SJCRH30 (cell line): Measurements from ENCODE around the gene ALAS1. TPM values are rescaled to one million over a fixed set of nuclear protein-coding genes. Genes with fewer than 3 reads are reported as not detected.

Experiments used
- DNase-seq, 2 experiments: peaks; one replicate each; pipeline ENCODE4 v3.0.0-alpha.2; 2015 to 2020
- H3K27ac ChIP-seq: fragments of 250-450 bp; sonication (Bioruptor Pico); 2 replicates; pipeline ENCODE4 v1.5.1; 2020; ENCODE audit warnings: mild to moderate bottlenecking, moderate library complexity
- H3K27me3 ChIP-seq: fragments of 250-450 bp; sonication (Bioruptor Pico); 2 replicates; pipeline ENCODE4 v1.5.1; 2020; ENCODE audit warnings: mild to moderate bottlenecking, moderate library complexity
- H3K36me3 ChIP-seq: fragments of 250-450 bp; sonication (Bioruptor Pico); 2 replicates; pipeline ENCODE4 v1.5.1; 2020; ENCODE audit warnings: mild to moderate bottlenecking, moderate library complexity
- H3K4me1 ChIP-seq: fragments of 250-450 bp; sonication (Bioruptor Pico); 2 replicates; pipeline ENCODE4 v1.5.1; 2020; ENCODE audit warnings: mild to moderate bottlenecking, moderate library complexity
- H3K4me3 ChIP-seq: fragments of 250-450 bp; sonication (Bioruptor Pico); 2 replicates; pipeline ENCODE4 v1.5.1; 2020; ENCODE audit warnings: mild to moderate bottlenecking, moderate library complexity
- H3K9me3 ChIP-seq: fragments of 250-450 bp; sonication (Bioruptor Pico); replicated peaks from 2 replicates; pipeline ENCODE4 v1.5.1; 2020; ENCODE audit warnings: mild to moderate bottlenecking, moderate library complexity
- total RNA-seq: library from RNA; depleted of rRNA; stranded (reverse); fragments of >200 nt; shearing (Covaris generic); gene quantifications from 2 replicates; pipeline ENCODE4 v1.2.3, GENCODE V29; 2014

Gene ALAS1
- total RNA-seq, 1 experiment from 2014 or later: 50.3 TPM

DNA sequence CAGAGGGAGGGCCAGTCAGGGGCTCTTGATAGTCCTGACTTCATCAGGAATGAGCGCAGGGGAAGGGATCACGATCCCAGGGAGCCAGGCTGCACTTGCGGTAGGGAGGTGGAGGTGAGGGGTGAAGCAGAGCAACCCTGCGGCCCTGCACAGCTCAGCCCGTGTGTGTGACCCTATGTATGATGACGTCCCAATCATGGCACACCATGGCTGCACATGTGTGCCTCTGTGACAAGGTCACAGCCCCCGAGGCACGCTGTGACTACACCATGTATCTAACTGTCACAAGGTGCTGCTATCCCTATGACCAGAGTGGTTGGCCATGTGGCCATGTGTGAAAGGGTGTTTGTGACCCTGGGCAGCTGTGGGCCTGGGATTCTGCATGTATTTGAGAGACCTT, 13.3 kb upstream of the ALAS1 start:
- no peak for DNase-seq
- H3K9me3 ChIP-seq: no peaks in the 10 kb centered on the region
- H3K27ac ChIP-seq: no peak overlapping the region
- no peaks in the 10 kb centered on the region for H3K36me3 ChIP-seq
- no peaks in the 10 kb centered on the region for H3K27me3 ChIP-seq
- peaks cover 23% of the 10 kb centered on the region for H3K4me1 ChIP-seq
- no peak overlapping the region for H3K4me3 ChIP-seq

DNA sequence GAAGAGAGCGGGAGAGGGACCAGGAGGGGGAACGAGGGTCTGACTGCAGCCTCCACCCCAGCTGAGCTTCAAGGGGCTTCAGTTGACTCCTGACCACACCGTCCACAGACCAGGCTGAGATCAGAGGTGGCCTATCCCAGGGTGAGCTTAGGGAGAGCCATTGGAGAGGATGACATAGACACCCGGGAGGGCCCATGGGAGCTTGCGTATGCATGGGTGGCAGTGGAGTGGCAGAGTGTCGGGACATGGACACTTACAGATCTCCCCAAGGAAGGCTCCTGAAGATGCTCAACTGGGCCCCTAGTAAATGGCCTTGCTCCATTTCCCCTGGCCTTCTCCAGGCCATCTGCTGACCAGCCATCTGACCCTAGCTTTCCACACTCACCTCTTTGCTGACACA, 12.6 kb upstream of the ALAS1 start:
- no peak overlapping the region for H3K27ac ChIP-seq
- H3K9me3 ChIP-seq: no peaks in the 10 kb centered on the region
- no peaks in the 10 kb centered on the region for H3K27me3 ChIP-seq
- H3K36me3 ChIP-seq: no peaks in the 10 kb centered on the region
- H3K4me1 ChIP-seq: peaks cover 30% of the 10 kb centered on the region
- H3K4me3 ChIP-seq: no peak overlapping the region
- DNase-seq: no peak

DNA sequence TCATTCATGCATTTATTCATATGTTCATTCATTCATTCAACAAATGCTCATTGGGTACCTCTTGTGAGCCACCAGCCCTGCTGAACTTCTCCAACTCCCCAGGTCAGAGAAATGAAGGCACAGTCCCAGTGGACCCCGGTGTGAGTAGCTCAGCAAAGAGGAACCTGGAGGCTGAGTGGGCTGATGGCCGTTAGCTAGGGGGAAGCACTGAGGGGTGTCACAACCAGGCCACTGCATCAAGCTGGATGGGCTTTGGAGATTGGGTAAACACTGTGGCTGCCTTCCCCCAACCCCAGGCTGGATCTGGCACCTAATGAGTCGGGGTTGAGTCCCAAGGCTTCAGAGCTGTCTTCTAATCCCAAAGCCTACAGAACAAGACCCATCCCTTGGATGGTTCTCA, 12.1 kb upstream of the ALAS1 start:
- Histone ChIP-seq H3K4me3 (no peak overlapping the region), H3K4me1 (peaks cover 35% of the 10 kb centered on the region), H3K27me3 (no peaks in the 10 kb centered on the region), H3K27ac (no peak overlapping the region), H3K9me3 (no peaks in the 10 kb centered on the region), H3K36me3 (no peaks in the 10 kb centered on the region)
- DNase-seq: no peak

DNA sequence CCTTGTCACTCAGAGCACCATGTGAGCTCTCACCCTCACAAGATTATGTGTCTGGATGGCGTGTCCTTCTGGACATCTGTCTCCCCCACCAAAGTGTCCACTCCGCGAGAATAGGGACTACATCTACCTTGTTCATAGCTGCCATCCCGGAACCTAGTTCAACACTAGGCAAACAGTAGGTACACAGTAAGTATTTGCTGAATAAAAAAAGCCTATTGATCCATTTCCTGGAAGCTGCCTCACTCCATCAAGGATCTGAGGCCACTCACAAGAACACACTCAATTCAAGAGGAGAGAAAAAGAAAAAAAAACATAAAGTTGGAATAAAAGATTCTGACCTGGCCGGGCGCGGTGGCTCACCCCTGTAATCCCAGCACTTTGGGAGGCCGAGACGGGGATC, 11.2 kb upstream of the ALAS1 start:
- H3K4me1 ChIP-seq: peaks cover 34% of the 10 kb centered on the region
- no peak for DNase-seq
- no peaks in the 10 kb centered on the region for H3K27me3 ChIP-seq

DNA sequence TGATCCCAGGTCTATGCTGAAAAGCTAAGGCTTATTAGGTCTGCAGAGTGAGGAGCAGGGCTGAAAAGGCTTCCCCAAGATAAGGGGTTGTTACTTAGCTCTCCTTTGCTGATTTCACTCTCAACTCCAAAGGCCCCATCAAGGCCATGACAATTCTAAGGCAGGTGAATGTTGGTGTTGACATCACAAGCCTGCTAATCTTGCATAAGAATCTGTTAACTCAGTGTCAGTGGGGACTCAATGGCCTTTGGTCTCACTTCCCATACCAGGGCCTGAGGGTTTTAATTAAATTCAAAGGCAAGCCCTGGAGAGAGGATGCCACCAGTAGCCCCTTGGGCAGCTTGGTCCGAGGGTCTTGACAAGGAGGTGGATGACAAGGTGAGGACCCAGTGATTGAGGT, 9.4 kb upstream of the ALAS1 start:
- Histone ChIP-seq H3K36me3 (no peaks in the 10 kb centered on the region), H3K4me1 (peaks cover 28% of the 10 kb centered on the region), H3K9me3 (no peaks in the 10 kb centered on the region), H3K4me3 (no peak overlapping the region), H3K27me3 (no peaks in the 10 kb centered on the region), H3K27ac (no peak overlapping the region)
- DNase-seq: no peak

More for the DNA sequence above, 11.2 kb upstream of the ALAS1 start:
- Histone ChIP-seq H3K4me3 (no peak overlapping the region), H3K27ac (no peak overlapping the region), H3K9me3 (no peaks in the 10 kb centered on the region), H3K36me3 (no peaks in the 10 kb centered on the region)

DNA sequence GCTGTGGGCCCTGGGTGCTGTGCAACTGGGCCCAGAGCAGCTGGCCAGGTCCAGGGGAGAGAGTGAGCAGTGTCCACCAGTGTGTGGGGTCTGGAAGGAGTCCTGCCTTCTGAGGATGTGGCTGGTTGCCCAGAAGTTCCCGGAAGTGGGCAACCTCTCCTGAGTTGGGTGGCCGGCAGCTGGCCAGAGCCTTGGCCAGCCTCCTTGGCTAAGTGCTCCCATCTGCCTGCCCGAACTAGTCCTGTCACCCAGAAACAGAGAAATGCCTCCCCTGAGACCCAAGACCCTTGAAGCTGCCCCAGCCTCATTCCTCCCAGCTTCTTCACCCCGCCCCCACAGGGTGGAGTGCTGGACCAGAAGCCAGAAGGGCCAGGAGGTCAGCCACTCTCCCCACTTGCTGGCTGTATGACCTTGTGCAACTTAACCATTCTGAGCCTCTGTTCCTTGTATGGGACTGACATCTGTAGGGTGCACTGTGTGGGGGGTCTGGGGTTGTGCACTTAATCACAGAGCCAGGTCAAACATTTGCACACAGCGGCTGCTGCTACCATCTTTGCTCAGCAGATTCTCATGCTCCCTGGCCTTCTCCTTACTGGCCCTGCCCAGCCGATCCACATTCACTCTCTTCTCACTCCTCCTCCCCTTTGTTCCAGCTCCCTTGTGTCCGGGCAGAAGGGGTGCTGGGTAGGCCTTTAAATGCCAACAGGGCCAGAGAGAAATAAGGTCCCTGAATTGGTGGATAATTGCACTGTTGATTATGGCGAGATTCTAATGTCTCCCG, 7.5 kb upstream of the ALAS1 start:
- H3K36me3 ChIP-seq: no peaks in the 10 kb centered on the region
- peak overlapping the region; percentile 39 for H3K27ac ChIP-seq
- H3K27me3 ChIP-seq: no peaks in the 10 kb centered on the region
- no peak overlapping the region for H3K4me3 ChIP-seq
- H3K4me1 ChIP-seq: peaks cover 18% of the 10 kb centered on the region
- no peaks in the 10 kb centered on the region for H3K9me3 ChIP-seq
- DNase-seq: peak; percentile 82 to 85

DNA sequence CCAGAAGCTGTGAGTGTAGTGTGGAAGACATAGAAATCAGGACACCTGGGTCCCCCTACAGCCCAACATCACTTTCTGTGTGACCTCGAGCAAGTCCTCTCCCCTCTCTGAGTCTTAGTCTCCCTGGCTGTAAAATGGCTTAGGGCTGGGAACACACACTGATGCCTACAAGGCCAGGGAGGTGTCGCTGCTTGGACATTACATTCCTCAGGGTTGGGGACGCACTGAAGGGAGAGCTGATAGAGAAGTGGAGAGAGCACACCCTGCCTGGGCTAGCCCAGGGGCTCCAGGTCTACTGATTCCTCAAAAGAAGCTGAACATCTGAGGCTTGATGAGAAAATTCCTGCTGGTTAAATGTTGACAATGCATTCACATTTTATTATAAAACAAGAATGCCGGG, 6.3 kb upstream of the ALAS1 start:
- Histone ChIP-seq H3K36me3 (no peaks in the 10 kb centered on the region), H3K9me3 (no peaks in the 10 kb centered on the region), H3K27me3 (no peaks in the 10 kb centered on the region), H3K27ac (no peak overlapping the region; the same call in 1 of the 2 replicates), H3K4me1 (peaks cover 18% of the 10 kb centered on the region), H3K4me3 (no peak overlapping the region)
- no peak for DNase-seq

DNA sequence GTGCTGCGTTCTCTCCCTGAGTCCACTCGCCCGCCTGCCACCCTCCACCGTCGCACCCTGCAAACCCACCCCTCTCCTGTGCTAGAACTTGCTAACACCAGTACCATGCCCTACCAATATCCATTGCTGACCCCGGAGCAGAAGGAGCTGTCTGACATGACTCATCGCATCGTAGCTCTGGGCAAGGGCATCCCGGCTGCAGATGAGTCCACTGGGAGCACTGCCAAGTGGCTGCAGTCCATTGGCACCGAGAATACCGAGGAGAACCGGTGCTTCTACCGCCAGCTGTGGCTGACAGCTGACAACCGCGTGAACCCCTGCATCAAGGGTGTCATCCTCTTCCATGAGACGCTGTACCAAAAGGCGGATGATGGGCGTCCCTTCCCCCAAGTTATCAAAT, 4.9 kb upstream of the ALAS1 start:
- Histone ChIP-seq H3K36me3 (no peaks in the 10 kb centered on the region), H3K4me1 (peaks cover 25% of the 10 kb centered on the region), H3K9me3 (no peaks in the 10 kb centered on the region)

DNA sequence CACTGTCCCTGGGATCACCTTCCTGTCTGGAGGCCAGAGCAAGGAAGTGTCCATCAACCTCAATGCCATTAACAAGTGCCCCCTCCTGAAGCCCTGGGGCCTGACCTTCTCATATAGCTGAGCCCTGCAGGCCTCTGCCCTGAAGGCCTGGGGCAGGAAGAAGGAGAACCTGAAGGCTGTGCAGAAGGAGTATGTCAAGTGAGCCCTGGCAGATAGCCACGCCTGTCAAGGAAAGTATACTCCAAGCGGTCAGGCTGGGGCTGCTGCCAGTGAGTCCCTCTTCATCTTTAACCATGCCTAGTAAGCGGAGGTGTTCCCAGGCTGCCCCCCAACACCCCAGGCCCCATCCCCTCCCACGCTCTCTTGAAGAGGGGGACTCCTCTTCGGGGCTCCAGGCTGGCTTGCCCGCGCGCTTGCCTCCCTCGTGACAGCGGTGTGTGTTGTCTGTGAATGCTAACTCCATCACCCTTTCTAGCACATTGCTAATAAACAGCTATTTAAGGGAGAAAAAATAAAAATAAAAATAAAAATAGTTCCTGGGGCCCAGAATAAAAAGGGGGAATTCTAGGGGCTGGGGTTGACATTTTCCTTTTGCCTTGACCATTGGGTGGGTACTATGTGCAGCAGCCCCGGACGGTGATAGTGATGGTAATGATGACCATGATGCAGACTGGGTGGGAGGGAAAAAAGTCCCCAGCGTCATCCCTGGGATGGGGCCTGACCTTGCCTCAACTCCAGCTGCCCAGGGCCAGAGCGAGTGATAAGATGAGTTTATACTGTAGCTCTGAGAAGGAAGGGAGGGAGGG, 3.3 kb upstream of the ALAS1 start:
- DNase-seq: no peak
- H3K36me3 ChIP-seq: 0 out of 2 replicates have a peak, but pooled peaks cover 3% of the 10 kb centered on the region
- H3K4me3 ChIP-seq: no peak overlapping the region
- no peak overlapping the region for H3K27ac ChIP-seq
- H3K4me1 ChIP-seq: peaks cover 30% of the 10 kb centered on the region
- no peaks in the 10 kb centered on the region for H3K27me3 ChIP-seq
- H3K9me3 ChIP-seq: no peaks in the 10 kb centered on the region

More for the DNA sequence above, 4.9 kb upstream of the ALAS1 start:
- no peak overlapping the region for H3K4me3 ChIP-seq
- no peak overlapping the region for H3K27ac ChIP-seq
- no peak for DNase-seq
- H3K27me3 ChIP-seq: no peaks in the 10 kb centered on the region

DNA sequence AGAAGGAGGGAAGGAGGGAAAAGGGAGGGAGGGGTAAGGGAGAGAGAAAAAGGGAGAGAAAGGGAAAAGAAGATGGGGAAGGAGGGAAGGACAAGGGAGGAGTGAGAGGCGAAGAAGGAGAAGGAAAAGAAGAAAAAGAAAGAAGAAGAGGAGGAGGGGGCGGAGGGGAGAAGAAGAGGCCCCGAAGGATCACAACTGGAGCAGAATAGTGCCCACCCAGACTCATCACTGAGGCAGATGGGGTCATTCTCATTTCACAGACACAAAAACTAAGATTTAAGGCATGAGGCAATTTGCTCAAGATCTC, 2.7 kb upstream of the ALAS1 start:
- DNase-seq: no peak
- Histone ChIP-seq H3K4me3 (no peak overlapping the region), H3K27me3 (no peaks in the 10 kb centered on the region), H3K4me1 (peaks cover 24% of the 10 kb centered on the region), H3K9me3 (no peaks in the 10 kb centered on the region), H3K27ac (no peak overlapping the region), H3K36me3 (peaks cover 7% of the 10 kb centered on the region; the same call in 1 of the 2 replicates)

DNA sequence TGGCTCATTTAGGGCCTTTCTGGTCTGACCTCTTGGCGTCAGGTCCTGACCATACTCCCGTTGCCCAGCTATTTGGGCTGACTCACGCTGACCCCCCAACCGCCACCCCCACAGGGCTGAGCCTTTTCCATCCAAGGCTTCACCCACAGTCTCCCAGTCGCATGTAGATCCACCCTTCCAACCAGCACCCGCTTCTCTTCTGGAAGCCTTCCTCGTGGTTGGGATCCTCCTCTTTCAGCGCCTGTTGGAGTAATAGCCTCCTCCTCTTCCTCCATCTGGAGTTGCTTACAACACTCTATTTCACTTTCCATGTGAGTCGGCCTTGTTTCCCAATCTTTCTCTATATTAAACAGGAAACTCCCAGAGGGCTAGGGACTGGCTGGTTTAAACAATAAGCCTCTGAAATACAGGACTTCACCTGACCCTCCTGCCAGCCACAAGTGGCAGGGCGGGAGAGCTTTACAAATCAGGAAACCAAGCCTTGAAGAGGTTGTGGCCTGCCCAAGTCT, 2.1 kb upstream of the ALAS1 start:
- H3K9me3 ChIP-seq: no peaks in the 10 kb centered on the region
- peaks cover 14% of the 10 kb centered on the region for H3K36me3 ChIP-seq
- H3K27me3 ChIP-seq: no peaks in the 10 kb centered on the region
- DNase-seq: no peak
- H3K4me3 ChIP-seq: no peak overlapping the region
- peaks cover 18% of the 10 kb centered on the region for H3K4me1 ChIP-seq
- H3K27ac ChIP-seq: no peak overlapping the region

DNA sequence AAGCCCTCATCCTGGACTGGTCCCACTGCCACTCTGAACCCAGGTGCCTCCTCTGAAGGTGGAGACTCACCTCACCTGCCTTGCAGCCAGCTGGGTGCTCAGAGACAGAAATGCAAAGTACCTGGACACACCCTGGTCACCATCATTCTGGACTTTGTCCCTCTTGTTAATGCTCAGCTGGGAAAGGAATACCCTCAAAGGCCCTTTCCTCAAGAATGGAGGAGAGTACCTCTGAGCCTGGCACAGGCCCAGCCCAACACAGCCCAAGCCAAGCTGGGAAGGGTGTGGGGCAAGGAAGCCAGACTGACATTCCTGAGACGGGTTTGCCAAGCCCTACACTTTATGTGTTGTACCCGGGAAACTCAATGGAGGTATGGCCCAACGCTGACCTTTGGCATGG, 983 bp upstream of the ALAS1 start:
- Histone ChIP-seq H3K27ac (no peak overlapping the region), H3K4me1 (peaks cover 14% of the 10 kb centered on the region), H3K4me3 (no peak overlapping the region), H3K36me3 (peaks cover 25% of the 10 kb centered on the region), H3K27me3 (no peaks in the 10 kb centered on the region), H3K9me3 (no peaks in the 10 kb centered on the region)
- DNase-seq: no peak

DNA sequence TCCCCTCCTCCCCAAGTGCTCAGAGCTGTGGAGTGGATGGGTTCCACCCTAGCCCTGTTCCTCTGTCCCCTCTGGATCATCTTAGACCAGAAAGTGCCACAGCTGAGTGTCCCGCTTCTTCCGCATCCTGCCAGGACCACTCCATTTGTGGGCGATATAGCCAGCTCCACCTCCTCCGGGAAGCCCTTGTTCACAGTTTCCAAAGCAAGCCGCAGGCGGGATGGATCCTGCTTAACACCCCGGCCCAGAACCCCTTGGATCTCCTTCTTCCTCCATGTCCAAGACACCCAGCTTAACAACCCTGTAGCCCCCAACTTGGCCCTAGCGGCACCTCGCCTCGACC, 490 bp upstream of the ALAS1 start:
- H3K36me3 ChIP-seq: peaks cover 29% of the 10 kb centered on the region
- peak overlapping the region; percentile 97 for H3K4me3 ChIP-seq
- H3K27ac ChIP-seq: peak overlapping the region; percentile 37; the same call in 1 of the 2 replicates
- no peaks in the 10 kb centered on the region for H3K27me3 ChIP-seq
- DNase-seq: no peak
- no peaks in the 10 kb centered on the region for H3K9me3 ChIP-seq
- peaks cover 14% of the 10 kb centered on the region for H3K4me1 ChIP-seq

DNA sequence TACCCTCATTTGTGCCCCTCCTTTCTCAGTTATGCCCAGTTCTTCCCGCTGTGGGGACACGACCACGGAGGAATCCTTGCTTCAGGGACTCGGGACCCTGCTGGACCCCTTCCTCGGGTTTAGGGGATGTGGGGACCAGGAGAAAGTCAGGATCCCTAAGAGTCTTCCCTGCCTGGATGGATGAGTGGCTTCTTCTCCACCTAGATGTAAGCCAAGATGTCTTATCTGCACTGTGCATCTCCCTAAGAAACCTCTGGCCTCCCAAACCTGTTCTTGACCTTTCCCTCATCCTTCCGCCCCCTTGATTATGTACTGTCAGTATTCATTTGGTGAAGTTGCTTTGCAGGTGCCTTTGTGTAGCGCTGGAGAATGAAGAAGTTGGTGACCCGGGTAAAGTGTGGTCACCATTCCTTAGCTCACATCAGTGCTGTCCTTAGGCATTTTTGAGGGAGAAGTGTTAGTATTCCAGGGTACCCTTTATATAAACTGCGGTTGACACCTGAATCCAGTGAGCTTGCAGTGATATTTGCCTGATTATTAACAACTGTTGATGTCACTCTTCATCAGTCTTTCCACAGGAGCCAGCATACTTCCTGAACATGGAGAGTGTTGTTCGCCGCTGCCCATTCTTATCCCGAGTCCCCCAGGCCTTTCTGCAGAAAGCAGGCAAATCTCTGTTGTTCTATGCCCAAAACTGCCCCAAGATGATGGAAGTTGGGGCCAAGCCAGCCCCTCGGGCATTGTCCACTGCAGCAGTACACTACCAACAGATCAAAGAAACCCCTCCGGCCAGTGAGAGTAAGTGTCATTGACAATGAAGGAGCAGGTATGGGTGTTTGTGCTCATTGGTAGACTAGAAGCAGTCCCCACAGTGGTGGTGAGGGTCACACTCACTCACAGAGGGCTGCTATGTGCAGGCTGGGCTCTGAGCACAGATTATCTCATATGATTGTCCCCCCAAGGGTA, 966 bp downstream of the ALAS1 start:
- Histone ChIP-seq H3K4me1 (peaks cover 14% of the 10 kb centered on the region), H3K27ac (no peak overlapping the region; the same call in 1 of the 2 replicates), H3K4me3 (peak overlapping the region; percentile 97), H3K36me3 (peaks cover 44% of the 10 kb centered on the region), H3K27me3 (no peaks in the 10 kb centered on the region), H3K9me3 (no peaks in the 10 kb centered on the region)
- peak in 1 of 2 experiments; percentile 61 for DNase-seq
